Measurements from ENCODE around the gene GDF9.
A peak's percentile ranks its signal among the peaks of the same experiment; 100 is the strongest.

Gene GDF9

DNA sequence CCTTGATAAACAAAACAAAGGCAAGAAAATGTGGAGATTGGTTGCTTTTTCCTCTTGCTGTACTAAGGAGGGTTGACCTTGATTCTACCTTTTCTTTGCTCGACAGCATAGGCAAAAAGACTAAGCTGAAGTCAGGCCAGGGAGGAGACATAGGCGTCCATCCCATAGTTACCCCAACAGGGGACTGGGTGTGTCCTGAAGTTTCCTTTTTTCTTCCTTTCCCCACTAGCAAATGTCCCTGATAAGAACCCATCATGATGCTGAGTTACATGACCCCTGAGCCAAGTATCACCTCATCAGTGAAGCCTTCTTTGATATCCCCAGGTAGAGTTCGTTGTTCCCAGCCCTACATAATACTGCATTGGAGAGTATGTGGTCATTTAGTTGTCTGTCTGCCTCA lies 26.0 kb downstream of the GDF9 start:
- Histone ChIP-seq H3K36me3 (replicated peaks) (no peaks in the 10 kb centered on the region), H3K4me3 (ENCODE audit: low read depth, low read length) (no peak overlapping the region), H3K27me3 (replicated peaks) (no peaks in the 10 kb centered on the region), H3K27ac (peak overlapping the region; percentile 44)
- TF ChIP-seq, protein P1, sequence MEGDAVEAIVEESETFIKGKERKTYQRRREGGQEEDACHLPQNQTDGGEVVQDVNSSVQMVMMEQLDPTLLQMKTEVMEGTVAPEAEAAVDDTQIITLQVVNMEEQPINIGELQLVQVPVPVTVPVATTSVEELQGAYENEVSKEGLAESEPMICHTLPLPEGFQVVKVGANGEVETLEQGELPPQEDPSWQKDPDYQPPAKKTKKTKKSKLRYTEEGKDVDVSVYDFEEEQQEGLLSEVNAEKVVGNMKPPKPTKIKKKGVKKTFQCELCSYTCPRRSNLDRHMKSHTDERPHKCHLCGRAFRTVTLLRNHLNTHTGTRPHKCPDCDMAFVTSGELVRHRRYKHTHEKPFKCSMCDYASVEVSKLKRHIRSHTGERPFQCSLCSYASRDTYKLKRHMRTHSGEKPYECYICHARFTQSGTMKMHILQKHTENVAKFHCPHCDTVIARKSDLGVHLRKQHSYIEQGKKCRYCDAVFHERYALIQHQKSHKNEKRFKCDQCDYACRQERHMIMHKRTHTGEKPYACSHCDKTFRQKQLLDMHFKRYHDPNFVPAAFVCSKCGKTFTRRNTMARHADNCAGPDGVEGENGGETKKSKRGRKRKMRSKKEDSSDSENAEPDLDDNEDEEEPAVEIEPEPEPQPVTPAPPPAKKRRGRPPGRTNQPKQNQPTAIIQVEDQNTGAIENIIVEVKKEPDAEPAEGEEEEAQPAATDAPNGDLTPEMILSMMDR (IDR thresholded peaks at IDR 0.05; ENCODE audit: low read depth, low read length, missing control alignments): no peak
- DNase-seq: no peak
- in situ Hi-C loops (cut with HindIII; ENCODE audit: low pct_ligation_motif_present, low sequenced_read_pairs): no loop called here

DNA sequence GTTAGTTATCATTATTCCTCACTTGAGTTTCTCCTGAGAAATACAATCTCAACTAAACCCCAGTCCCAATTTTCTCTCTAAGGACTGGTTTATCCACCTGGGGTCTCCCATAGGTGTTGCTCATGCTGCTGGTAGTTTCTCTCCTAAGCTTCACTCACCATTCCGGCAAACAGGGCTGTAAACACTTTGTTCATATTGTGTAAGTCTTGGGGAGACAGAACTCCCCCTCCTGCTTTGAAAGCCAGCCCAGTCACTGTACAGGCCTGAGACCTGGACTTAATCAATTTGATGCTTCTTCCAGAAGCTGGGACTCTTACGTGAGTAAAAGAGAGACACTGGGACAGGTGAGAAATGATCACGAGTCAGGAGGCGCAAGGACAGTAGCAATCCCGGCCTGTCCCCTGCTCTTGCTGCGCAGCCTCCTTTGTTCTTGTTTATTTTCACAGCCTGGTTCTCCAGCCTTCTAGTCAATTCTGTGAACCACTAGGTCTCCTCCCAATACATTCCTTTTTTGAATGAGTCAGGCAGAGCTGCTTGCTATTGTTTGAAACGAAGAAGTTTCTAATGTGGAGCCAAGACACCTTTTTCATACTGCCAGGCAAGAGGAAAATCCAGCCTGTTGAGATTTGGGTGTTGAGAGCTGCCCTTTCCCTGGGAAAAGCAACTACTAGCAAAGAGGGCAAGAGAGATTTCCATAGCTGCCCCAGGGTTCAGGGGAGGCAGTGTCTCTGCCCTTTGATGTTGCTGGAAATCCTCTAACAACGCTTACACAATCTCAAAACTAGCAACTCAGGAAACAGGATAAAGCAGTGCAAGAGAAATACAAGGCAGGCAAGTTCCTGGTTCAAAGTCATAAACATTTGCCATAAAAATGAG lies 26.6 kb downstream of the GDF9 start:
- H3K27ac ChIP-seq: peak overlapping the region; percentile 44
- TF ChIP-seq, protein P1 (IDR thresholded peaks at IDR 0.05; ENCODE audit: low read depth, low read length, missing control alignments): no peak
- no peak overlapping the region for H3K4me3 ChIP-seq (ENCODE audit: low read depth, low read length)
- DNase-seq: peak; percentile 42
- in situ Hi-C loops (cut with HindIII; ENCODE audit: low pct_ligation_motif_present, low sequenced_read_pairs): no loop called here
- no peaks in the 10 kb centered on the region for H3K27me3 ChIP-seq (replicated peaks)
- H3K36me3 ChIP-seq (replicated peaks): no peaks in the 10 kb centered on the region

DNA sequence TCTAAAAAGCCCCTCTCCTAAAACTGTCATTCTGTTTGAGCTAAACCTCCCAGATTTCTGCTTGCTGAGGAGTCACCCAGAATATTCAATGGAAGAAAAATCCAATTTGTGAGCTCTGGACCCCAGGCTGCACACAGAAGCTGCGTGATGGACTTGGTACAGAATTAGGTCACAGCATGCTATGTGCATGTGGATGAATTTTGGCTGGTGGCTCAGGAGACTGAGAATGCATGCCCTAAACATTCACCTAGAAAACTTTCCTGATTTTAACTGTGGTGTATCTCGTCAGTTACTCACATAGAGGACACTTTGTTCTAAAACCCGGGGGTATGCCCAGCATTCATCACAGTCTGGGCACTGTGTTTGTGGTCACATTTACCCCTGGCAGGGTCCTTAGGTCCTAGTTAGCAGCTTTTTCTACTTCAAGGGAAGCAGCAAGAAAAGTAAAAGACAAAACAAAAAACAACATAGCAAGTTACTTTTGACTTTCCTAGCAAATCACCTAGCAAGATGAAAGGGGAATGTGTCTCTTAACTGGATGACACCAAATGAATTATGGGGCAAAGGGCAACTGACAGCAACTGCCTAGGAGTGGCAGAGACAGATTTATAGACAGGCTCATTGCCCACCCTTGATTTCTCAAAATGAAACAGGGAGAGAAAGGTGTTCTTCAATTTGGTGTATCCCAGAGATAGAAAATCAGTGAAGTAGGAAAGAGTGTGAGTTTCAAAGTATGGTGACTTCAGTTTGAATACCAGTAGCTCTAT lies 27.6 kb downstream of the GDF9 start:
- H3K4me3 ChIP-seq (ENCODE audit: low read depth, low read length): no peak overlapping the region
- no peak for DNase-seq
- H3K27me3 ChIP-seq (replicated peaks): no peaks in the 10 kb centered on the region
- H3K27ac ChIP-seq: no peak overlapping the region
- in situ Hi-C loops (cut with HindIII; ENCODE audit: low pct_ligation_motif_present, low sequenced_read_pairs): no loop called here
- TF ChIP-seq, protein P1 (IDR thresholded peaks at IDR 0.05; ENCODE audit: low read depth, low read length, missing control alignments): no peak
- H3K36me3 ChIP-seq (replicated peaks): no peaks in the 10 kb centered on the region

DNA sequence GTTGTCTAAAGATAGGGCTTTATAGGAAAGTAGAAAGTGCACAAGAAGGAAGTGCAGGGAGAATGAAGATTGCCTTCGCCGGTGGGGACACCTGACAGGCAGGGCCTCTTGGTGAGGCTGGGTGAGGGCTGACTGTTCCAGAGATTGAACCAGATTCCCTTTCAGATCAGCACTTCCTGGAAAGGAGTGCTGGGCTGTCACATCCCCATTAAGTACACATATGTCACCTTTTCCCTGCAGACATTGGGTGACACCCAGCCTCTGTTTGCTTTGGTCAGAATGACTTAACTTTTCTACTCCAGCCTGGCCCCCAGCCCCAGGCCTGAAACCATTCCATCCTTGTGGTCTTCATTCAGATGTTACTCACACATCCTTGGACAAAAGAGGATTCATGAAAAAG lies 28.4 kb downstream of the GDF9 start:
- TF ChIP-seq, protein P1 (IDR thresholded peaks at IDR 0.05; ENCODE audit: low read depth, low read length, missing control alignments): no peak
- no peaks in the 10 kb centered on the region for H3K27me3 ChIP-seq (replicated peaks)
- no peaks in the 10 kb centered on the region for H3K36me3 ChIP-seq (replicated peaks)
- H3K27ac ChIP-seq: no peak overlapping the region
- H3K4me3 ChIP-seq (ENCODE audit: low read depth, low read length): no peak overlapping the region
- in situ Hi-C loops (cut with HindIII; ENCODE audit: low pct_ligation_motif_present, low sequenced_read_pairs): no loop called here
- DNase-seq: no peak

DNA sequence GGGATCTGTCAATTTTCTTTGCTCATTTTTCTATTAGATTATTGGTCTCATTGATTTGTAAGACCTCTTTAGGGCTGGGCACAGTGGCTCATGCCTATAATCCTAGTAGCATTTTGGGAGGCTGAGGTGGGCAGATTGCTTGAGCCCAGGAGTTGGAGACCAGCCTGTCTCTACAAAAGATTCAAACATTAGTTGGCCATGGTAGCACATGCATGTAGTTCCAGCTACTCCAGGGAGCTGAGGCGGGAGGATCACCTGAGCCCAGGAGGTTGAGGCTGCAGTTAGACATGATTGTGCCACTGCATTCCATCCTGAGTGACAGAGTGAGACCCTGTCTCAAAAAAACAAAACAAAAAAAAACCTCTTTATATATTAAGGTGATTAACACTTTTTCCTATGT lies 29.4 kb downstream of the GDF9 start:
- no peak overlapping the region for H3K27ac ChIP-seq
- no peaks in the 10 kb centered on the region for H3K27me3 ChIP-seq (replicated peaks)
- TF ChIP-seq, protein P1 (IDR thresholded peaks at IDR 0.05; ENCODE audit: low read depth, low read length, missing control alignments): no peak
- in situ Hi-C loops (cut with HindIII; ENCODE audit: low pct_ligation_motif_present, low sequenced_read_pairs): no loop called here
- no peak overlapping the region for H3K4me3 ChIP-seq (ENCODE audit: low read depth, low read length)
- no peak for DNase-seq
- no peaks in the 10 kb centered on the region for H3K36me3 ChIP-seq (replicated peaks)
